NCI-H1105 treated with DMSO at 0.1 percent for 48 hours (cell line): ENCODE measurements around the gene TMEM237.
"Not testable (repeated sequence)": the region's sequence is repeated elsewhere in the genome, so short reads cannot be mapped to it uniquely, and the experiment has no call there.

ENCODE experiments used
- DNase-seq: peaks from one replicate; lab custom pipeline; 2025; lab: John Stamatoyannopoulos, UW

The TMEM237 gene

GRCh38 chr2:201643216-201643890 is at the start of gene TMEM237:
TSS of gene TMEM237 (minus strand) at chr2:201643503. CDS start at chr2:201643400, 103 bp downstream.
- peak; percentile 61 for DNase-seq

DNA sequence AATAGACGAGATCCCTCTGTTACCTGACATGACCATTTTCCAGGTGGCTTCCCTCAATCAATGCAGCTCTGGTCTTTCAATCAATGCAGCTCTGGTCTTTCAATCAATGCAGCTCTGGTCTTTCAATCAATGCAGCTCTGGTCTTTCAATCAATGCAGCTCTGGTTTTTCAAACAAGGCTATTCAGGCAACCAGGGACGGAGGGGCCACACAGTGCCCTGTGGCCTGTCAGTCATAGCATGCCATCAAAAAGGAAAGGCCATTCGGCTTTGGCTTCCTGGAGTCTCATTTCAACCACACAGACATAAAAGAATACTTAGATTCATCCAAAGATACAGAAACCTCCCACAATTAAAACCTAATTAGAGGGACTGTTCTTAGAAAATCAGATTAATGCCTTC is 41.9 kb upstream of the TMEM237 start:
- DNase-seq, result no peak

- DNase-seq, result no peak
These were observed 37.4 kb upstream of the TMEM237 start for GRCh38 chr2:201680743-201681142.

DNA sequence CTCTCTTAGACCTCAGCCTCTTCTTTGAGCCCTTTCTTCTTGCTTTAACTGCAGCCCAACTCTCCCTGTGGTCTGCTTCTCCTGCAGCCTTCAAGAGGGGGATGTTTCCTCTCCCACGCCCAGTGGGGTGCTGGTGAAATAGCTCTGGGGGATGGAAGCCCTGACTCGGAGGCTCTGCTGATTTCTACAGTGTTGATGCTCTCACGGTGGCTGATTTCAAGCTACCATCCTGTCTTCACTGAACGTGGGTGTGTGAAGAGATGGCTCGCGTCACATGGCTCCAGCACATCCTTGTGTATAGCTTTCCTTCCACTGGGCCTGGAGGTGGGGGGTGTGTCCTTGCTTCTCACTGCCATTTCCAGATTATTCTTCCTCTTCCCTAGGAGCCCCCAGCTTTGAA is 35.1 kb upstream of the TMEM237 start:
- DNase-seq, result no peak

DNA sequence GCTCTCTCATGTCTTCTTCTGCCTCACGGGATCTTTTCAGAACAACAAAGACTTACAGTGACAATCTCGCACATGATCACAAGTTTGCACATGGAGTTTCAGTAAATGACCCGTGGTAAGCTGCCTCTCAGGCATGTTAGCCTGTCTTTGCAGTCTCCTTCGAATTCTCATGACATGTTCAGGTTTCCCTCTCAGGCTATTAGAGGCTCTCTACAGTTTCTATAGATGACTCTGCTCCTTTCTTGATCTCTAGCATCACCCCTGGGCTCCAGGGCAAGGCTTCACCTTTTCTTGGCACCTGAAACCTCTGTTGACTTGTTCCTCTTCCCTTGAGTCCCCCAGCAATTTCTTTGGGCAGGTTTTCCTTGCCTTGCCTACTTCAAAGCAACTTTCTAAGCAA is 32.2 kb upstream of the TMEM237 start:
- DNase-seq, result no peak

- DNase-seq, result no peak
These were observed 31.5 kb upstream of the TMEM237 start for GRCh38 chr2:201674794-201675193.

GRCh38 chr2:201674298-201674697 is 31.0 kb upstream of the TMEM237 start:
- DNase-seq, result no peak

GRCh38 chr2:201673546-201673945 is 30.2 kb upstream of the TMEM237 start:
- no peak for DNase-seq

DNA sequence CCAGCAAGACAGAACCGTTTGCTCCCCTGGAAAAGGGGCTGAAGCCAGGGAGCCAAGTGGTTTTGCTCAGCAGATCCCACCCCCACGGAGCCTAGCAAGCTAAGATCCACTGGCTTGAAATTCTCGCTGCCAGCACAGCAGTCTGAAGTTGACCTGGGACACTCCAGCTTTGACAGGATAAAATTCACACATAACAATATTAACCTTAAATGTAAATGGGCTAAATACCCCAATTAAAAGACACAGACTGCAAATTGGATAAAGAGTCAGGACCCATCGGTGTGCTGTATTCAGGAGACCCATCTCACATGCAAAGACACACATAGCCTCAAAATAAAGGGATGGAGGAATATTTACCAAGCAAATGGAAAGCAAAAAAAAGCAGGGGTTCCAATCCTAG is 27.9 kb upstream of the TMEM237 start:
- DNase-seq, result not testable (repeated sequence)

GRCh38 chr2:201669865-201670264 is 26.6 kb upstream of the TMEM237 start:
- DNase-seq, result no peak

DNA sequence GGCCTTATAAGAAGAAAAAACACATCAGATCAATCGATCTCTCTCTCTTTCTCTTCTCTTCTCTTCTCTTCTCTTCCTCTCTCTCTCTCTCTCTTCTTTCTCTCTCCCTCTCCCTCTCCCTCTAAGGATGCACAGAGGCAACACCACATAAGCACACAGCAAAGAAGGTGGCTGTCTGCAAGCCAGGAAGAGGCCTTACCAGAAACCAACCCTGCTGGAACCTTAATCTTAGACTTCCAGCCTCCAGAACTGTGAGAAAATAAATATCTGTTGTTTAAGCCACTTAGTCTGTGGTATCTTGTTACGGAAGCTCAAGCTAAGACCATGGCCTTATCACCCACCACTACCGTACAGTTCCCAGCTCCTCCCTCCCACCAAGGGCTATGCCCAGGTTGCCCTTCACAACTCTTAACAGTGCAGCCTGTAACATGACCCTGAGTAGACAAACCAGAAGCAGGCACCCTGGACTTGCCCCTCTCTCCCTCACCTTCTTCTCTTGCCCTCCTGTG is 25.2 kb upstream of the TMEM237 start:
- DNase-seq, result no peak

- no peak for DNase-seq
These were observed 21.0 kb upstream of the TMEM237 start for GRCh38 chr2:201664334-201664733.

DNA sequence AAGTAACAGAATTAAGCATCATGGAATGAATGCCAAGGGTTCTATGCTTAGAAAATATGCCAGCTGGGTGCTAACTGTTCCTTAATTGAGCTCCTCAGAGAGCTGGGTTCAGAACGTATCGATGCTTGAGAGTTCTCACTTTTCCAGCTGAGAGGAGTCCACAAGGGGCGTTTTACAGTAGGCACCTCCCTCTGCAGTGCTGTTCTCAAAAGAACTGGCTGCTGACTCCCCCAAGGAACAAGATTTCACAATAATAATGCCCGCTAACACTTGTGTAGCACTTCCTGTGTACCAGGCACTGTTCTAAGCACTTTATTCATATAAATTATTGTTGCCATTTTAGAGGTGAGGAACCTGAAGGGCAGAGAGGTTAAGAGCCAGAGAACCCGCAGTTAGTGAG is 18.1 kb upstream of the TMEM237 start:
- DNase-seq, result no peak

DNA sequence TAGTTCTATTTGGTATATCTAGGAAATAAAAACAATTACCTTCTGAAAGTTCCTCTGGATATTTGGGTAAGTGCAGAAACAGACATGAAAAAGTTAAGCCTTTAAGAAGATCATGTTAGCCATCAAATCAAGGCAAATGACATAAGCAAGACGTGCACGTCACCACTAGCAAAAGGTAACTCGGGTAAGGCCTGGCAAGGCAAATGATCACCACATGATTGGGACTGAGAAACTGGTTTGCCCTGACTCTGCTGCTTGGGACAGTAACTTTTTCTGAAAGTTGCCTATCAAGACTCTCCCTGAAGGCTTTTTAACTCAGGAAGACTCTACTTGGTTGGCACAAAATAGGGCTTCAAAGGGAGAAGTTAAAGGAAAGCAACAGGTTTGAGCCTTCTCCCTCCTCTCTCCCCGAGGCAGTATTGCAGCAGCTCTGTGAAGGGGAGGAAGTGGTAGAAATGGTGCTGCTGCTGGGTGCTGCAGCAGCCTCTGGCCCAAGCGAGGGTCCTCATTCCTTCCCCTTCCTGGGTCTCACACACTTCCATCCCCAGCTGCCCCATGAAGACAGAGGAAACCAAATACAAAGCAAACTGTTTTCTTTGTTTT is 17.1 kb upstream of the TMEM237 start:
- DNase-seq, result no peak

DNA sequence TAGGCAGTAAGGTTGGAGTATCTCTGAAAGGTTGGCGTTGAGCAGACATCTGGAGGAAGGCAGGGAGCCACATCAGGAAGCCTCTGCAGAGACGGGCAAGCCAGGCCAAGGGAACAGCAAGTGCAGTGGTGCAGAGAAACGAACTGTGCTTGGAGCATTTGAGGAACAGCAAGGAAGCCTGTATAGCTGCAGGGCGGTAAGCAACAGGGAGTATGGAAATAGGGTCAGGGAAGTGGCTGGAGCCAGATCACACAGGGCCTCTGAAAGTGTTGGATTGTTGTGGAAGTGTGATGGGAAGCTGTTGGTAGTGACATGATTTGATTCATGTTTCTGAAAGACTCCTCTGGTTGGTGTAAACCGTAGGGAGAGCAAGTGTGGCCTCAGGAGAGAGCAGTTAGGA is 13.4 kb upstream of the TMEM237 start:
- DNase-seq, result no peak

GRCh38 chr2:201656102-201656501 is 12.8 kb upstream of the TMEM237 start:
- no peak for DNase-seq

GRCh38 chr2:201654616-201655384 is 11.5 kb upstream of the TMEM237 start:
- DNase-seq, result no peak

- no peak for DNase-seq
These were observed 9.9 kb upstream of the TMEM237 start for GRCh38 chr2:201653221-201653620.

DNA sequence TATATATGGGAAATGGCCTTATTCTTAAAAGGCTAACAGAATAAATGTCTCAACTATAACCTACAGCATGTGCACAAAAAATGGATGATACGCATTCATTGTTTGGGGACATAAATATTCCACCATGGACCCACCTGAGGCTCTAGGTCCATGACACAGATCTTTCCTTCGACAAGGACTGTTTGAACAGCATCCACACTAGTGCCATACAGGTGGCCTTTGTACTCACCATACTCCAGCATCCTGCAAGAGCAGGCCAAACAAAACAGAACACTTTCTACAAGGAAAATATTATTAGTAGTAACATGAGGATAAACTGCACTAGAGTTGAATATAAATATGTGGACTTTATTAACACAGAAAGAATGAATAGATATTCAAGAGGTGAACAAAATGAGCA is 6.1 kb upstream of the TMEM237 start:
- no peak for DNase-seq

DNA sequence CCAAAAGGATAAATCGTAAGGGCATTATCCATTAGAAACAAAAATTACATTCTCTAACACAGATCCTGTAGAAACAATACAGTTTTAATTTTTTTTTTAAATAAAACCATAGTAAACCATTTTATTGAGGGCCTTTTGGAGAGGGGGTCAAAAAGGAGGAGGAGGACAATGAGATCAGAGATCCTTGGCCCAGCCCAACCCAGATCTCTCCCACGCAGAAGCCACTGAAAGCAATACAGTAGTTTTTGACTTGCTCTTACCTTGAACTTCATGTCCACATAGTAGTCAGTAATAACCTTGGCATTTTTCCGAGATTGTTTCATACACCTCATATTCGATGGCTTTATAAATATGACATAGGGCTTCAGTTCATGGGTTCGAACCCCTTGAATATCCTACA is 4.1 kb upstream of the TMEM237 start:
- no peak for DNase-seq

- no peak for DNase-seq
These were observed 698 bp upstream of the TMEM237 start for GRCh38 chr2:201644001-201644400.

GRCh38 chr2:201642579-201643215 is 606 bp downstream of the TMEM237 start:
- DNase-seq, result peak; percentile 66
